ENCODE measurements around the gene ZNF398.
A peak's percentile ranks its signal among the peaks of the same experiment; 100 is the strongest.
"Not testable (repeated sequence)": the region's sequence is repeated elsewhere in the genome, so short reads cannot be mapped to it uniquely, and the experiment has no call there.

The ZNF398 gene

DNA sequence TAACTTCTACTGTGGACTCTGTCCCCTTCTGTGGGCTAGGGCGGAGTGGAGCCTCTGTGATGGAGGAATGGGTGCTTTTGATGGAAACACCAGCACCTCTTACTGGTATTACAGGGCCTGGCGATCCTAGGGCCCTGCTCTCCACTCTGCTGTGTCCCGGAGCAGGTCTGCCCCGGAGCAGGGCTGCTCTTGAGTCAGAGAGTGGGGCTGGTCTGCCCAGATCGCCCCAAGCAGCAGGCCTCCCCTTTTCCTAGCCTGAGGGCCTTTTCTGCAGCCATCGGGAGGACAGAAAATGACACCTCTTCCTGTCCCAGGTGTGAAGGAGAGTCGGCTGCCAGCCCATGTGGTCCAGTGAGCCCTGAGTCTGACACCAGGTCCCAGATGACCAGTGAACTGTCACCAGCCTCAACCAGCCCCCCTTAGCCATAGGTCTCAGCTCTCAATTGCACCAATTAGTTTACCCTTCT, 49.5 kb downstream of the ZNF398 start:
- no peak for DNase-seq

DNA sequence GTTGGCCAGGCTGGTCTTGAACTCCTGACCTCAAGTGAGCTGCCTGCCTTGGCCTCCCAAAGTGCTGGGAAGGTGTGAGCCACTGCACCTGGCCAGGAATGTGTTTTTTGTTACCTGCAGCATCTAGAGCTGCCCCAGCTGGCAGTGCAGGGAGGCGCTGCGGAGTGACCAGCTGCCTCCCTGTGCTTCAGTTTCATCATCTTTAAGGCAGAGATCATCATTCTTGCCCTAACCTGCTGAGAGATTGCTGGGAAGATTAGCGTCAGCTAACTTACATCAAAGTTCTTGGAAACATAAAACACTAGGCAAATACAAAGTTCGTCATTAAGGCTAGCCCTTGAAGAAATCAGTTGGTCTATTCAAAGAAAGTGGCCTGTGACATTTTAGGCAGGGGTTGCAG, 50.4 kb downstream of the ZNF398 start:
- DNase-seq, result no peak

DNA sequence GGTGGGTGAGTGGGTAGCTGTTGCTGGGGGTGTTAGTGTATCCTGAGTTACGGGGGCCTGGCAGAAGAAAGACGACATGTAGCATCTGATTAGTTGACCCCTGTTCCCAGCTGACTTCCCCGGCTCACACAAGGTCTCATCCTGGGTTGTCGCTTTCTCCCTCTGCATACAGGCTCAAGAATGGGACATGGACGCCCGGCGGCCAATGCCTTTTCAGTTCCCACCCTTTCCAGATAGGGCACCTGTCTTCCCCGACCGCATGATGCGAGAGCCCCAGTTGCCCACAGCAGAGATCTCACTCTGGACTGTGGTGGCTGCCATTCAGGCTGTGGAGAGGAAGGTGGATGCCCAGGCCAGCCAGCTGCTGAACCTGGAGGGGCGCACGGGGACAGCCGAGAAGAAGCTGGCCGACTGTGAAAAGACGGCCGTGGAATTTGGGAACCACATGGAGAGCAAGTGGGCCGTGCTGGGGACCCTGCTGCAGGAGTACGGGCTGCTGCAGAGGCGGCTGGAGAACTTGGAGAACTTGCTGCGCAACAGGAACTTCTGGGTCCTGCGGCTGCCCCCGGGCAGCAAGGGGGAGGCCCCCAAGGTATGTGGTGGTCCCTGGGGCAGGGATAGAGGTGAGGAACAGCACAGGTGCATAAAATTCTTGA, 51.0 kb downstream of the ZNF398 start:
- DNase-seq, result no peak

DNA sequence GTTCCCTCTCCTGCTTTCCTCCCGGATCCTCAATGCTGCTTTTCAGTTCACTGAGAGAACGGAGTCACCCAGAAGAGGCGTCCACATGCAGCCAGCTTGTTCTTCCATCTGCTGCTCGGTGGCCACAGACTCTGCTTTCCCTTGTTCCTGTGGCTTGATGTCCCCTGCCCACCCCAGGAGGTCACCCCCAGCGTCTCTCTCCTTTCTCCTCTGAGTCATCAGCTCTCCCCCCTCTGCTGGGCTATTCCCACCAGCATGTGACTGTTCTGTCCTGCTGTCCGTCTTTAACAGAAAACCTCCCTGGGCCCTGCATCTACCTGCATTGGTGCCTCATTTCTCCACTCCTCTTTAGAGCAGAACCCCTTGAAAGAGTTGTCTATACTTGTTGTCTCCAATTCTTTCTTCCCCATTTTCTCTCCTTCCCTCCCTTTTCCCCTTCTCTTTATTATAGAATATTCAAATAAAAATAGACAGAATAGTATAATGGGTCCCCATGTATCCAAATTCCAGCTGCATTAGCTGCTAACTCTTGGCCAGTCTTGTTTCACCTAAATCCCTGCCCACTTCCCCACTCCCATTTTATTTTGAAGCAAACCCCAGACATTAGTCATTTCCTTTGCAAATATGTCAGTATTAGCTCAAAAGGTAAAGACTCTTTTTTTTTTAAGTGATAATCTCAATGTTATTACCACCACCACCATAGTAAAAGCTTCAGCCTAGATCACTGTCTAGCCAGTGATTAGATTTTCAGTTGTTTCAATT, 52.2 kb downstream of the ZNF398 start:
- DNase-seq, result no peak

DNA sequence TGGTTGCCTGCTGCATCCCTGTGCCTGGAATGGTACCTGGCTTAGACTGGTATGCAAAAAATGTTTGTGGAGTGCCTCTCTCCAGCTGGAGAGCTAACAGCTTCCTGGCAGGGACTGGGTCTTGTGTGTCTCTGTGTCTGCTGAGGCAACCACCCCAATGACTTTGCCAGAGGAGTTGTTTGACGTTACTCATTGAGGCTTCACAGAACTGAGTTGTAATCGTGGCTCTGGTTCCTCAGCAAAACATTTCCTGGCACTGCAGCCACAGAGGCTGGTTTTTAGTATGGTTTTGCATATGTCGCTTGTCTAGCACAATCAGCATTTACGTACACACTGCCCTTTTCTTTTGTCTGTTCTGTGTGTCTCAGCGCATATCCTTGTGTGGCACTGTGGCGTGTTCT, 55.6 kb downstream of the ZNF398 start:
- DNase-seq, result no peak

DNA sequence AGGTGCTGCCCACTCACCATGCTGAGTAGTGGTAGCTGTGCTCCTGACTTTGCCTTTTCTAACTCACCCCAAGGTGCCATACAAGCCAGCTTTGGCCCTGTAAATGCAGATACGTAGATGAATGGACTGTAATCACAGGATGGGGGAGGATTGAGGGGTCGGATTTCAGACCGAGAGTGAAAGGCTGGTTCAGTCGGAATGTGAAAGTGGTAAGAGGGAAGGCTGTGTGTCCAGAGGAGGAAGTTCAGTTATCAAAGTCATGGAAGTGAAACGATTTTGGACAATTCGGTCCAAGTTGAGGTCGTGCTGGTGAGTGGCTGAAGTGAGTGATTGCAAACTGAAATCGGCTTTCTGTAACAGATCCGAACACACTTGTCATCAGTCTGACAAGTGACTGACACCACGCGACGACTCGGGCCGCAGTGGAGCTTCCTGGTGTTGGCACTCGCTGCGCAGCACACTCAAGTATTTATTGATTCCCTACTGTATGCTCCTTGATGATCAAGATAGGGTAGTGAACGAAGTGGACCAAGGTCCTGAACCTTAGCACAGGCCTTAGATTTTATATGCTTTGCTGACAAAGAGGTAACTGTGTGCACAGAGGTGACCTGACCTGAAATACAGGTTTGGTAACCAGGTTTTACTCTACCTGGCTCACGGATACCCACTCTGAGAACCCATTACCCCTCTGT, 58.6 kb downstream of the ZNF398 start:
- DNase-seq, result no peak

DNA sequence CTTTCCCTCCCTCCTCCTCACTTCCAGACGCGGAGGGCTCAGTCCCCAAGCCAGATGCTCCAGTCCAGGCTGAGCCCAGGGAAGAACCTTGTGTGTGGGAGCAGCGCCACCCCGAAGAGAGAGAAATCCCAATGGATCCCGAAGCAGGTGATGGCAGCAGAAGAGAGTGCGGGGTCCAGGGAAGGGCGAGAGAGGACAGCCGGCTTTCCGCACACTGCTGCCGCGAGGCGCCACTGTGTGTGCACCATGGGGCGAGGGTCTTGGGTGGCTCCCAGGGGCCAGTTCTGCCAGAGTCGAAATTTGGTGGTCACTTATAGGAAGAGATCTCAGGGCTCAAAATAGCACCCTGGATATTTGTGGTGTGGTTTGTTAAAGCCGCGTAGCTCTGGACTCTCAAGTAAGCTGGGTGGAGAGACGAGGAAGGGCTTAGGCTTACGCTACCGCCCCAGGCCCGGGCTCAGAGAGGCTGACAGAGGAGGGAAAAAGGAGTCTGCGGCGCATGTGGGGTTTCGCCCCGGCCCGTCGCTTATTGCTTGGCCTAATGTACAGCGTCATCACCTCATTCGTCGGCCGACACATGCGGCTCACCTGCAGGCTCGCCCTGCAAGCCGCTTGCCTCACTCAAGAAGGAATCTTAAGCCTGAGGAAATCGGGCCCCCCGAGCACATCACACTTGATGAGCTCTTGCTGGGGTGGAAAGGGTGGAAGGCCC, 60.2 kb downstream of the ZNF398 start:
- no peak for DNase-seq

DNA sequence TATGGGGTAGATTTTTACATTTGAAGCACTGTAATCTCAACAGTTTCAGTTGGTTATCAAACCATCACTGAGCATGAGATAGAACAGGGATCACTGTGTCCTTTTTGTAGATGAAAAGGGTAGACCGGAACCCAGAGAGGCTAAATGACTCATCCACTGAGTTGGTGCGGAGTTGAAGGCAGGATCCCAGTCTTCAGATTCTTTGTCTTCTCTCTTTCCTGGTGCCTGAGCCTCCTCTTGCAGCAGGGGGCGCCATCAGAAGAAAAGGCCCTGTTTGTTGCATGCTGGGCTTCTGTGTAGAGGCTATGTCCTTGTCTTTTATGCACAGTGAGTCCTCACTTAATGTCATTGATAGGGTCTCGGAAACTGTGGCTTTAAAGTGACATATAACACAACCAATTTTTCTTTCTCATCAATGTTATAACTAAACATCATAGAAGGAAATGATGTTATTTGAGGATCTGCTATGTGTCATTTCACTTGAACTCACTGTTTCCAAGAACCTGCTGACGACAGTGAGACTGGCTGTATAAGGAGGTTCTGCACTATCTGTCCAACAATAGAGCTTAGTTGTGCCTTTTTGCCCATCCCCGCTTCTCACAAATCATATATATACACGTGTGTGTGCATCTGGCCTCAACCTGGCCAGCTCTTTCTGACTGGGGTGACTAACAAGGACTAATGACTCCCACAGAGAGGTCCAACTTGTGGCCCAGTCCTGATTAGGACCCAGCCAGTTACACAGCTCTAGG, 62.4 kb downstream of the ZNF398 start:
- peak; percentile 43 for DNase-seq

DNA sequence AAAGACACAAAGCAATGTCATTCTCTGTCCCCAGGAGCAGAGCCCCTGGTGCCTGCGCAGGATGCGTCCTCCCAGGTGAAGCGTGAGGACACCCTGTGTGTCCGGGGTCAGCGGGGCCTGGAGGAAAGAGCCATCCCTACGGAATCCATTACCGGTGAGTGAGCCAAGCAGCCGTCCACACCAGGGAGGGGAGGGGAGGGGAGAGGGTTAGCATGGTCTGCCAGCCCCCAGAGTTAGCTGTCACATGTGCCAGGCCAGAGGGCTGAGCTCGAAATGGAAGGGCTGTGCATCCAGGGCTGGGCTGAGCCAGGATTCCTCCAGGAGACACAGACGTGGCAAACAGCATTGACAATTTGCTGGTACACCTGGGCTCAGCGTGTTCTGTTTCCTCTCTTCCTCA, 63.3 kb downstream of the ZNF398 start:
- DNase-seq, result no peak

DNA sequence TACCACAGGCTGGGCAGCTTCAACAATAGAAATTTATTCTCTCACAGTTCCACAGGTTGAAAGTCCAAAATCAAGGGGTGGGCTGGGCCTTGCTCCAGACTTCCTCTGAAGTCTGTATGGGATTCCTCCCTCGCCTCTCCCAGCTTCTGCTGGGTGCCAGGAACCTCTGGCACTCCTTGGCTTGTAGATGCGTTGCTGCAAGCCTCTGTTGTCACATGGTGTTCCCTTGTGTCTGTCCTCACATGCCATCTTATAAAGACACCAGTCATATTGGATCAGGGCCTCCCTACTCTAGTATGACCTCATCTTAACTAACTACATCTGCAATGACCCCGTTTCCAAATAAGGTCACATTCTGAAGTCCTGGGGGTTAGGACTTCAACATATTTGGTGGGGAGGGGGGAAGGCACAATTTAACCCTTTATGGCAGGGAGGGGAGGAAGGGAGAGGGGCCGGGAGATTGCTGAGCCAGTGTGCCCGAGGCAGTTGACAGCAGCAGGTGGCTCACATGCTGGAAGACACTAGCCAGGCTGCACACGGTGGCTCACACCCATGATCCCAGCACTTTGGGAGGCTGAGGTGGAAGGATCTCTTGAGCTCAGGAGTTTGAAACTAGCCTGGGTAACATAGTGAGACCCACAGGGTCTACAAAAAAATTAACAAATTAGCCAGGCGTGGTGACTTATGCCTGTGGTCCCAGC, 66.9 kb downstream of the ZNF398 start:
- no peak for DNase-seq

DNA sequence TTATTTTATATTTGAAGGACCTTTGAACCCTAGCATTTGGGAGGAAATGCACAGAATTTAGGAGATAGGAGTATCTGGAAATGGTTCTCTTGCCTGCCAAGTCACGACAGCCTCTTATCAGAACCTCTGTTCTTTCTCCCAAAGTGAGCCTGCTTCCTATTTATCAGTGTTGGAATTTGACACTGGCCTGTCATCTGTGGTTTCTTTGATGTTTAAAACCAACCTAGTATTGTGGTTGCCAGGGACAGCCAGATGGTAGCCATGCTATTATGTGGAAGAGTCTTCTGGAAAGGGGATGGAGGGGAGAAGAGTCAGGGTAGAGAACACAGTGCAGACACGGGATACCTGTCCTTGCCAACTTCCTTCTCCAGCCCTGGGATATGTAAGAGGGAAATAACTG, 69.1 kb downstream of the ZNF398 start:
- DNase-seq, result no peak

DNA sequence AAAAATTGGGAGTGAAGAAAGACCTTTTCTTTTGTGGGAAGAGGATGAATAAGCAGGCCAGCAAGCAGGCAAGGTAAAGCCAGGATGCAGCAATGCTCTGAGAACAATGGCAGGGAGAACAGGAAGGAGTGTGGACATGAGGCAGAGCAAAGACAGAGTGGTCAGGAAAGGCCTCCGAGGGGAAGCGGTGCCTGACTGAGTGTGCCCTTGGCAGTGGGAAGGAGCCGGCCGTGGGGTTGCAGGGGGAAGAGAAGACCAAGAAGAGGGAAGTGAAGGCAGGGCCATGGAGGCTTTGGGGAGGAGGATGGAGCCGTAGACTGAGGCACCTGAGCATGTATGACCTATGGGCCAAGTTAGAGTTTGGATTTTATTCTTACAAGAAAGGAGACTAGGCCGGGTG, 70.3 kb downstream of the ZNF398 start:
- DNase-seq, result no peak

DNA sequence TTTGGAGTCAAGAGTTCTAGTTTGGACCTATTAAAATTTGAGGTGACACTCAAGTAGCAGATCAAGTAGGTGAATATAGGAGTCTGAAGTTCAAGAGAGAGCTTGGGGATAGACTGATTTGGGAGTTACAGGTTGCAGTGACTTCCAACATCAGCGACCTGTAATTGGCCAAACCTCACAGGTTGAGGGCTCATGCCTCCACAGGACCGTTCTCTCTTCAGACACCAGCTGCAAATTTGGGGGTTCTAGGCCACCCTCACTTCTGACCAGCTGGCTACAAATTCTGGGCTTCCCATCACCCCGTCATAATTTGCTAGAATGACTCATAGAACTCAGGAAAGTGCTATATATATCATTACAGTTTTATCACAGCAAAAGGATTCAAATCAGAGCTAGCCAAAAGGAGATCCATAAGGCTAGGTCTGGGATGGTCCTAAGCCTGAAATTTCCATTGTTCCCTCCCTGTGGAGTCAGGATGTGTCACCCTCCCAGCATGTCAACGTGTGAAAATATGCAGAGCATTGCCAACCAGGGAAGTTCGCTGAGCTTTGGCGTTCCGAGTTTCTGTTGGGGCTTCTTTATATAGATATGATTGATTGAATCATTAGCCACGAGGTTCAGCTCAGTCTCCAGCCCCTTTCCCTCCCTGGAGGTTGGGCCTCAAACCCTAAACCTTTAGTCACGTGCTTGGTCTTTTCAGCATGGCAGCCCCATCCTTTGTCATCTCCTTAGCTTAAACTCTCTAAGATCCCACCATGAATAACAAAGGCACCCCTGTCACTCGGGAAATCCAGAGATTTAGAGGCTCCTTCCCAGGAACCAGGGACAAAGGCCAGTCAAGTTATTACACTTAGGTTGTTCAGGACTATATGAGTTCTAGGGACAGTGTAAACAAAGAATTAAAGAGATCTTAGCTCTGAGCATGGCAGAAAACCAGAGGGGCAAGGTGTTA, 71.5 kb downstream of the ZNF398 start:
- peak; percentile 19 for DNase-seq

DNA sequence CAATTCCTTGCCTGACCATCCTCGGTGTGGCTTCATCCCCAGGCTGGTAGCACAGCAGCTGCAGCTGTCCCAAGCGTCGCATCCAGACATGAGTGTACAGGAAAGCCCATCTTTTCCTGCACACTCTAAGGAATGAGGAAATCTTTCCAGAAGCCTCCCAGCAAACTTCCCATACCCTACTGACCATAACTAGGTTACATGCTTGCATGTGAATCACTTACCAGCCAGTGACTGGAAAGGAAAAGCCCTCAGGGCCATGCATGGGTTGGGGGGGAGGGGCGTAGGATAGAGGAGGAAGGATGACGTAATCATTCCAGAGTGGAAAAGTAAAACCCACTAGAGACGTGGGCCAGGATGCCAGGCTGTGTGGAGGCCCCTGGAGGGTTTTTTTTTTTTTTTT, 73.3 kb downstream of the ZNF398 start:
- peak; percentile 64 for DNase-seq

DNA sequence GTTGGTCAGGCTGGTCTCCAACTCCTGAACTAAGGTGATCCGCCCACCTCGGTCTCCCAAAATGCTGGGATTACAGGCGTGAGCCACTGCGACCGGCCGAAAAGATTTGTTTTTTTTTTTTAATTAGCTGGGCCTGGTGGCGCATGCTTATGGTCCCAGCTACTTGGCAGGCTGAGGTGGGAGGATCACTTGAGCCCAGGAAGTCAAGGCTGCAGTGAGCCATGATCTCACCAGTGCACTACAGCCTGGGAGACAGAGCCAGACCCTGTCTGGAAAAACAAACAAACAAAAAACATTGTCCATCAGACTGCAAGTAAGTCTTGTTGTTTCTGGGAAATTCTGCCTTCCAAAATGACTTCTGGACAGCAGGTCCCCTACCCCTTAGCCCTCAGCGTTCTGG, 75.9 kb downstream of the ZNF398 start:
- no peak for DNase-seq

DNA sequence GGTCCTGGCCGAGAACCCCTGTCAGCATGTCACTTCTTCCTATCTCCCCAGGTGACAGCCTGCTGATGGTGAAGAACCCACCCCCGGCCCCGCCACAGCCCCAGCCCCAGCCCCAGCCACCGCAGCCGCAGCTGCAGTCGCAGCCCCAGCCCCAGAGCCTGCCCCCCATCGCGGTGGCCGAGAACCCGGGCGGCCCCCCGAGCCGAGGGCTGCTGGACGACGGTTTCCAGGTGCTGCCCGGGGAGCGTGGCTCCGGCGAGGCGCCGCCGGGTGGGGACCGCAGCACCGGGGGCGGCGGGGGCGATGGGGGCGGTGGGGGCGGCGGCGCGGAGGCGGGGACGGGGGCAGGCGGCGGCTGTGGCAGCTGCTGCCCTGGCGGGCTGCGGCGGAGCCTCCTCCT, 76.5 kb downstream of the ZNF398 start:
- DNase-seq, result no peak

DNA sequence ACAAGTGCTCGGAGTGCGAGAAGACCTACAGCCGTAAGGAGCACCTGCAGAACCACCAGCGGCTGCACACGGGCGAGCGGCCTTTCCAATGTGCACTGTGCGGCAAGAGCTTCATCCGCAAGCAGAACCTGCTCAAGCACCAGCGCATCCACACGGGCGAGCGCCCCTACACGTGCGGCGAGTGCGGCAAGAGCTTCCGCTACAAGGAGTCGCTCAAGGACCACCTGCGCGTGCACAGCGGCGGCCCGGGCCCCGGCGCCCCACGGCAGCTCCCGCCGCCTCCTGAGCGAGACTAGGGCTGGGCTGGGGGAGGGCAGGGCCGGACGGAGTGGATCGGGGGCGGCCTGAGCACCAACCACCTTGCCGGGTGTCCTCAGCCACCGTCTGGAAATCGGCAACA, 77.1 kb downstream of the ZNF398 start:
- no peak for DNase-seq

DNA sequence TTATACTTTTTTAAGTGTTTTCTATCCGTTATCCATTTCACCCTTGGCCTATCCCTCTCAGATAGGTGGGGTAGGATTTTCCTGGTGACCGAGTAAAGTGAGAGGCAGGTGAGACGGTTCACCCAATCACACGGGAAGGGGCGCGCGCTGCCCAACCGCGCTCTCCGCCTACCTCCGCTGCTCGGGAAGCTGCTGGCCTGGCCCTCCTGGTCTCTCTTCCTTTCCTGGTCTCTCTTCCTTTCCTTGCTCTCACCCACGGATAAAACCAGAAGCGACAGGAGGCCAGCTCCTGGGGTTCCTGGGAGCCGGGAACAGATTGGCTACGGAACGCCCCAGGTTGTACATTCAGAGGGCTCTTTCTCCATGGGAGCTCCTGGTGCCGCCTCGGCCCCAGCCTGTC, 77.9 kb downstream of the ZNF398 start:
- DNase-seq, result no peak

DNA sequence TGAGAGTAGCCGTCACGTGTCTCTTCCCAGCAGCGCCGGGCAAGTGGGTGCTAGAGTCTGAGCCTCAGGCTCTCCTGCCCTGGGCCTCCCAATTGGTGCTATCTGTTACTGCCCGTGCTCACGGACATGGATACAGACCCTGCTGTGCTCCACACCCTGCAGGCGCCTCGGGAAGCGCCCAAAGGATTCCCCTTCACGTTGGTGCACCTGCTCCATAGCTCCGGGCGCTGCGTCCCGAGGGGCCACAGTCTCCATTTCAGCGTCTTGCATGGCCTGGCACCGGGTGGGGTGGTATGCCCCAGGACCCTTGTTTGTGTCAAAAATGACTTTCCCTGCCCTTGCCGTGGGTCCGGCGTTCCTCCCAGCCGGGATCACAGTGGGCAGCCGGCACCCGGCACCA, 78.4 kb downstream of the ZNF398 start:
- no peak for DNase-seq

DNA sequence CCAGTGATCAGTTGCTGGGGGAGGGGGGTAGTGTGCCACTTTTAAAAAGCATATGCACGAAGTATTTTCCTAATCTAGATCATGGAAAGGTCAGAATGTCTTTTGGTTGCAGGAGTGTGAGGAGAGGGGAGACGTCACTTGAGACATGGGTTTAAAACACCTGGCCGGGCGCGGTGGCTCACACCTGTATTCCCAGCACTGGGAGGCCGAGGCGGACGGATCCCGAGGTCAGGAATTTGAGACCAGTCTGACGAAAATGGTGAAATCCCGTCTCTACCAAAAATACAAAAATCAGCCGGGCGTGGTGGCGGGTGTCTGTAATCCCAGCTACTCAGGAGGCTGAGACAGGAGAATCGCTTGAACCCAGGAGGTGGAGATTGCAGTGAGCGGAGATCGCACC, 79.1 kb downstream of the ZNF398 start:
- not testable (repeated sequence) for DNase-seq

All from fibroblast of upper back skin (primary cell).